MCF 10A (cell line): ENCODE results near the gene ATP13A1. TPM values are rescaled to one million over a fixed set of nuclear protein-coding genes. Genes with fewer than 3 reads are reported as not detected.

ENCODE experiments used
- BruUV-seq: library from RNA; stranded (reverse); fragments of 400-500 nt; replicated peaks from 2 replicates; lab custom pipeline; 2021; lab: Mats Ljungman, UMichigan
- CTCF ChIA-PET: fragments of 300-600 bp; sonication (Branson Sonifier 250); formaldehyde crosslinking; extraction: SDS; loops from one replicate; lab custom pipeline; 2021; ENCODE audit warnings: antibody characterized with exemption, inconsistent platforms; lab: Yijun Ruan, JAX
- POLR2A ChIA-PET: fragments of 300-600, 350-650 bp; sonication (Branson Sonifier 250); formaldehyde crosslinking; extraction: SDS; loops from one replicate; lab custom pipeline; 2020; ENCODE audit warnings: antibody characterized with exemption, inconsistent platforms; lab: Yijun Ruan, JAX
- DNase-seq: peaks from one replicate; pipeline ENCODE4 v3.0.0-alpha.2; 2018; ENCODE audit not compliant: unreplicated experiment
- H3K27ac Mint-ChIP-seq: one replicate; pipeline ENCODE4 v1.8.0; 2022; ENCODE audit warnings: mild to moderate bottlenecking, low read depth, mixed read lengths; ENCODE audit not compliant: unreplicated experiment
- H3K27me3 Mint-ChIP-seq: one replicate; pipeline ENCODE4 v1.8.0; 2022; ENCODE audit warnings: mixed read lengths; ENCODE audit not compliant: insufficient read depth, unreplicated experiment
- H3K36me3 Mint-ChIP-seq: one replicate; pipeline ENCODE4 v1.8.0; 2022; ENCODE audit warnings: mild to moderate bottlenecking, moderate library complexity, mixed read lengths; ENCODE audit not compliant: insufficient read depth, unreplicated experiment
- H3K4me1 Mint-ChIP-seq: one replicate; pipeline ENCODE4 v1.8.0; 2022; ENCODE audit warnings: mixed read lengths; ENCODE audit not compliant: insufficient read depth, unreplicated experiment
- H3K4me3 Mint-ChIP-seq: one replicate; pipeline ENCODE4 v1.8.0; 2022; ENCODE audit warnings: mild to moderate bottlenecking, moderate library complexity, mixed read lengths; ENCODE audit not compliant: unreplicated experiment
- H3K9me3 Mint-ChIP-seq: one replicate; pipeline ENCODE4 v1.8.0; 2022; ENCODE audit warnings: mixed read lengths; ENCODE audit not compliant: unreplicated experiment
- CTCF ChIP-seq: fragments of 200-600 bp; IDR thresholded peaks from one replicate; pipeline ENCODE4 v1.8.0; 2022; ENCODE audit warnings: antibody characterized with exemption, mild to moderate bottlenecking; ENCODE audit not compliant: unreplicated experiment
- intact Hi-C: fragments of 100-400 bp; cut with micrococcal nuclease; formaldehyde crosslinking; loops from 2 replicates; pipeline ENCODE4 v1.14.1; 2022
- total RNA-seq: library from RNA; stranded (reverse); gene quantifications from 2 replicates; pipeline ENCODE4 v1.2.3, GENCODE V29; 2022

ATP13A1 gene
- total RNA-seq, 1 experiment from 2014 or later = 63.9 TPM

GRCh38 chr19:19649155-19649554 is 14.3 kb downstream of the ATP13A1 start:
- intact Hi-C loops = no loop called here
- CTCF ChIA-PET = interaction anchor here (1.4 to 8.4 kb wide), 3 partner anchors 93 to 118 kb away, joined by 3 to 55 read pairs (median 5); partner anchors contain the start of gene YJEFN3
- no peaks in the 10 kb centered on the region for H3K27me3 Mint-ChIP-seq
- no peak for TF ChIP-seq CTCF
- H3K27ac Mint-ChIP-seq = peak overlapping the region; percentile 74
- no peaks in the 10 kb centered on the region for H3K9me3 Mint-ChIP-seq
- no peak for DNase-seq
- no peaks in the 10 kb centered on the region for H3K4me1 Mint-ChIP-seq
- no peak overlapping the region for H3K4me3 Mint-ChIP-seq
- H3K36me3 Mint-ChIP-seq = peaks cover 50% of the 10 kb centered on the region
- no TSS peak for BruUV-seq
- POLR2A ChIA-PET = interaction anchor here (1.1 kb wide), 1 partner anchor 14 kb away, joined by 3 read pairs; the partner anchor contains the start of gene ATP13A1

- POLR2A ChIA-PET = interaction anchor here (0.9 kb wide), 1 partner anchor 115 kb away, joined by 4 read pairs; no protein-coding TSS in a partner anchor
- CTCF ChIA-PET = interaction anchor here (8.4 kb wide), 1 partner anchor 116 kb away, joined by 55 read pairs; the partner anchor contains the start of gene YJEFN3
- H3K27ac Mint-ChIP-seq = no peak overlapping the region
Measured at GRCh38 chr19:19647037-19647835, 16.2 kb downstream of the ATP13A1 start.

DNA sequence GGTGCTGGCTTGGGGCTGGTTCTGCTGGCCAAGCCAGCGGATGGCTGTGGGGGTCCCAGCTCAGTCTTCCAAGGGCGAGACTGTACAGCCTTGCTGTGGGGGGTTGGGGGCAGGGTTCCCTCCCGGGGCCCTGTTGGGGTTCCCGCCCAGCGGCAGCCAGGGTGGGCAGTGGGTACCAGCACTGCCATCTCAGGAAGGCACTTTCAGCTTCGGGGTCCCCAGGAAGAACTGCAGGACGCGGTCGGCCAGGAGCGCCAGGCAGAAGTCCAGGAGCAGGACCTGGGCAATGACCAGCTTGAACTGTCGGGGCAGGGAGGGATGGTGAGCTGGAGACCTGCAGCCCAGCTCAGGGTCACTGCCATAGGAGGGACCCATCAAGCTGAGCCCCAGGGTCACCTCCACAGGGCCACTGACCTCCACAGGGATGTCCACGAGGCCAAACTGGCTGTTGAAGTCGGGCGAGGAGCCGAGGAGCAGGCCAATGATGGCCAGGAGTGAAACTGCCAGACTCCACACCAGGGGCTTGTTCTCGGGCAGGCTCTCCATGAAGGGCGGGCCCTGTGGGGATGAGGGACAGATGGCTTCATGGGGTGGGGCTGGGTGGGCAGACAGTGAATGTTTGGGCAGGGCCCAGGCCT is 18.1 kb downstream of the ATP13A1 start:
- no peak for TF ChIP-seq CTCF
- peaks cover 12% of the 10 kb centered on the region for H3K4me1 Mint-ChIP-seq
- H3K9me3 Mint-ChIP-seq = no peaks in the 10 kb centered on the region
- ChIA-PET POLR2A (interaction anchor here (1.1 to 1.2 kb wide), 2 partner anchors 113 to 115 kb away, joined by 3 read pairs; no protein-coding TSS in a partner anchor), CTCF (interaction anchor here (0.6 to 2.6 kb wide), 5 partner anchors 16 to 114 kb away, joined by 3 to 107 read pairs (median 3); partner anchors contain the start of gene YJEFN3)
- H3K4me3 Mint-ChIP-seq = no peak overlapping the region
- peaks cover 20% of the 10 kb centered on the region for H3K36me3 Mint-ChIP-seq
- BruUV-seq = TSS peak; percentile 16
- intact Hi-C loops = no loop called here
- no peak for DNase-seq
- H3K27ac Mint-ChIP-seq = no peak overlapping the region
- no peaks in the 10 kb centered on the region for H3K27me3 Mint-ChIP-seq

More at GRCh38 chr19:19647037-19647835, 16.2 kb downstream of the ATP13A1 start:
- Mint-ChIP-seq H3K4me1 (peaks cover 8% of the 10 kb centered on the region), H3K36me3 (peaks cover 34% of the 10 kb centered on the region), H3K9me3 (no peaks in the 10 kb centered on the region), H3K4me3 (no peak overlapping the region), H3K27me3 (no peaks in the 10 kb centered on the region)
- no TSS peak for BruUV-seq
- intact Hi-C loops = no loop called here
- no peak for TF ChIP-seq CTCF
- DNase-seq = no peak

- peaks cover 18% of the 10 kb centered on the region for H3K36me3 Mint-ChIP-seq
- BruUV-seq = no TSS peak
- CTCF ChIA-PET = interaction anchor here (0.6 to 2.6 kb wide), 32 partner anchors 9 to 308 kb away, joined by 3 to 107 read pairs (median 5); partner anchors contain the start of genes NDUFA13, YJEFN3 and ZNF101
- peak overlapping the region; percentile 78 for H3K27ac Mint-ChIP-seq
- H3K27me3 Mint-ChIP-seq = no peaks in the 10 kb centered on the region
- H3K9me3 Mint-ChIP-seq = no peaks in the 10 kb centered on the region
- intact Hi-C loops = loop anchor here (1.0 to 5.0 kb wide), 2 partner anchors 92 to 112 kb away; no protein-coding TSS in a partner anchor
- H3K4me1 Mint-ChIP-seq = peaks cover 12% of the 10 kb centered on the region
- POLR2A ChIA-PET = interaction anchor here (0.7 to 1.2 kb wide), 7 partner anchors 18 to 129 kb away, joined by 3 to 8 read pairs (median 4); partner anchors contain the start of genes TSSK6 and YJEFN3
- no peak for TF ChIP-seq CTCF
- H3K4me3 Mint-ChIP-seq = peak overlapping the region; percentile 89
- no peak for DNase-seq
Measured at GRCh38 chr19:19644054-19644388, 19.5 kb downstream of the ATP13A1 start.
